IMR-90 (cell line): ENCODE results near the gene DUS2.

Source experiments
- CEBPB ChIP-seq: IDR thresholded peaks from 2 replicates; pipeline ENCODE4 v1.6.1; 2012; ENCODE audit warnings: low read depth, low read length, improper control_type of control experiment
- FOS ChIP-seq: fragments of 150-350 bp; IDR thresholded peaks from 2 replicates; pipeline ENCODE4 v1.6.1; 2016; ENCODE audit warnings: low read depth, low read length
- MAFK ChIP-seq: IDR thresholded peaks from 2 replicates; pipeline ENCODE4 v1.6.1; 2012; ENCODE audit warnings: low read depth, low read length, improper control_type of control experiment
- MAZ ChIP-seq: IDR thresholded peaks from 2 replicates; pipeline ENCODE4 v1.6.1; 2012; ENCODE audit warnings: low read depth, mild to moderate bottlenecking, low read length, improper control_type of control experiment, moderate library complexity, borderline replicate concordance
- MXI1 ChIP-seq: IDR thresholded peaks from 2 replicates; pipeline ENCODE4 v1.6.1; 2012; ENCODE audit warnings: low read depth, mild to moderate bottlenecking, low read length, moderate library complexity, borderline replicate concordance
- NFE2L2 ChIP-seq: fragments of 150-350 bp; IDR thresholded peaks from 2 replicates; pipeline ENCODE4 v1.6.1; 2016; ENCODE audit warnings: low read depth, mild to moderate bottlenecking, low read length
- POLR2A ChIP-seq: IDR thresholded peaks from 2 replicates; pipeline ENCODE4 v1.6.1; 2012; ENCODE audit warnings: mild to moderate bottlenecking, low read depth, low read length
- RAD21 ChIP-seq: IDR thresholded peaks from 2 replicates; pipeline ENCODE4 v1.6.1; 2012; ENCODE audit warnings: low read length, improper control_type of control experiment
- RCOR1 ChIP-seq: IDR thresholded peaks from 2 replicates; pipeline ENCODE4 v1.6.1; 2012; ENCODE audit warnings: mild to moderate bottlenecking, low read length, improper control_type of control experiment; ENCODE audit not compliant: insufficient replicate concordance
- RFX5 ChIP-seq: IDR thresholded peaks from 2 replicates; pipeline ENCODE4 v1.8.0; 2012; ENCODE audit warnings: low read depth, mild to moderate bottlenecking, low read length, moderate library complexity
- SMC3 ChIP-seq: fragments of 150-350 bp; IDR thresholded peaks from 2 replicates; pipeline ENCODE4 v1.6.1; 2016; ENCODE audit warnings: low read depth, mild to moderate bottlenecking, antibody characterized with exemption, low read length, moderate library complexity
- TF ChIP-seq, protein P1 (sequence below): conservative IDR thresholded peaks from 2 replicates; pipeline ENCODE4 v1.5.1; 2012; ENCODE audit warnings: mild to moderate bottlenecking, low read depth, low read length, improper control_type of control experiment
- TF ChIP-seq, protein P2 (sequence below): fragments of 150-350 bp; IDR thresholded peaks from 2 replicates; pipeline ENCODE4 v1.6.1; 2017; ENCODE audit warnings: mild to moderate bottlenecking, antibody characterized with exemption, low read length, low read depth
- TF ChIP-seq, protein P3 (sequence below): fragments of 150-350 bp; IDR thresholded peaks from 2 replicates; pipeline ENCODE4 v1.6.1; 2016; ENCODE audit warnings: low read depth, mild to moderate bottlenecking, low read length, moderate library complexity, borderline replicate concordance

DNA sequence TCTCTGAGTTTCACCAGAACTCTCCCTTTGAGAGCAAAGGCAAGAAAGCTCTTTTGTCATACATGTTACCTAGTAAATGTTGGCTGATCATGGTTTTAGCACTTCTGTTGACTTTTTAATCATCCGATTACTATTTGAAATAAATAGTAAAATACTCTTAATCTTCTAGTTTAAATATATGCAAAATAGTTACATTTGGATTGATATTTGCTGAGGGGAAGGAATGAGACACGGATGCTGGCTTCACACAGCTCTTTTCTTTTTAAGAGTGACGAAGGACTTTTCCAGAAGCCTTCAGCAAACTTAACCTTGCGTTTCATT, 71.5 kb downstream of the DUS2 start:
- TF ChIP-seq, protein P1, sequence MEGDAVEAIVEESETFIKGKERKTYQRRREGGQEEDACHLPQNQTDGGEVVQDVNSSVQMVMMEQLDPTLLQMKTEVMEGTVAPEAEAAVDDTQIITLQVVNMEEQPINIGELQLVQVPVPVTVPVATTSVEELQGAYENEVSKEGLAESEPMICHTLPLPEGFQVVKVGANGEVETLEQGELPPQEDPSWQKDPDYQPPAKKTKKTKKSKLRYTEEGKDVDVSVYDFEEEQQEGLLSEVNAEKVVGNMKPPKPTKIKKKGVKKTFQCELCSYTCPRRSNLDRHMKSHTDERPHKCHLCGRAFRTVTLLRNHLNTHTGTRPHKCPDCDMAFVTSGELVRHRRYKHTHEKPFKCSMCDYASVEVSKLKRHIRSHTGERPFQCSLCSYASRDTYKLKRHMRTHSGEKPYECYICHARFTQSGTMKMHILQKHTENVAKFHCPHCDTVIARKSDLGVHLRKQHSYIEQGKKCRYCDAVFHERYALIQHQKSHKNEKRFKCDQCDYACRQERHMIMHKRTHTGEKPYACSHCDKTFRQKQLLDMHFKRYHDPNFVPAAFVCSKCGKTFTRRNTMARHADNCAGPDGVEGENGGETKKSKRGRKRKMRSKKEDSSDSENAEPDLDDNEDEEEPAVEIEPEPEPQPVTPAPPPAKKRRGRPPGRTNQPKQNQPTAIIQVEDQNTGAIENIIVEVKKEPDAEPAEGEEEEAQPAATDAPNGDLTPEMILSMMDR = no peak
- TF ChIP-seq FOS (no peak), NFE2L2 (no peak), MAFK (no peak), RFX5 (no peak), RAD21 (no peak), MXI1 (no peak), POLR2A (no peak), MAZ (no peak), SMC3 (no peak), RCOR1 (no peak), CEBPB (no peak)
- TF ChIP-seq, protein P2, sequence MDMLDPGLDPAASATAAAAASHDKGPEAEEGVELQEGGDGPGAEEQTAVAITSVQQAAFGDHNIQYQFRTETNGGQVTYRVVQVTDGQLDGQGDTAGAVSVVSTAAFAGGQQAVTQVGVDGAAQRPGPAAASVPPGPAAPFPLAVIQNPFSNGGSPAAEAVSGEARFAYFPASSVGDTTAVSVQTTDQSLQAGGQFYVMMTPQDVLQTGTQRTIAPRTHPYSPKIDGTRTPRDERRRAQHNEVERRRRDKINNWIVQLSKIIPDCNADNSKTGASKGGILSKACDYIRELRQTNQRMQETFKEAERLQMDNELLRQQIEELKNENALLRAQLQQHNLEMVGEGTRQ = no peak
- TF ChIP-seq, protein P3, sequence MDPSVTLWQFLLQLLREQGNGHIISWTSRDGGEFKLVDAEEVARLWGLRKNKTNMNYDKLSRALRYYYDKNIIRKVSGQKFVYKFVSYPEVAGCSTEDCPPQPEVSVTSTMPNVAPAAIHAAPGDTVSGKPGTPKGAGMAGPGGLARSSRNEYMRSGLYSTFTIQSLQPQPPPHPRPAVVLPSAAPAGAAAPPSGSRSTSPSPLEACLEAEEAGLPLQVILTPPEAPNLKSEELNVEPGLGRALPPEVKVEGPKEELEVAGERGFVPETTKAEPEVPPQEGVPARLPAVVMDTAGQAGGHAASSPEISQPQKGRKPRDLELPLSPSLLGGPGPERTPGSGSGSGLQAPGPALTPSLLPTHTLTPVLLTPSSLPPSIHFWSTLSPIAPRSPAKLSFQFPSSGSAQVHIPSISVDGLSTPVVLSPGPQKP = no peak
